ENCODE results near the gene FMN2.
"Not testable (repeated sequence)": the region's sequence is repeated elsewhere in the genome, so short reads cannot be mapped to it uniquely, and the experiment has no call there.

Gene FMN2

GRCh38 chr1:240320659-240321058, 229.0 kb downstream of the FMN2 start:
- Histone ChIP-seq H2BK5ac (ENCODE audit: low read depth, low read length, poor library complexity) (no peak overlapping the region), H3K4me3 (ENCODE audit: low read depth, low read length) (no peak overlapping the region), H3K18ac (ENCODE audit: low read length) (no peak overlapping the region), H2AFZ (ENCODE audit: insufficient read depth, low read length, poor library complexity) (no peak overlapping the region), H3K23ac (ENCODE audit: low read length) (no peak overlapping the region), H2BK120ac (ENCODE audit: insufficient read depth, low read length, poor library complexity) (no peak overlapping the region), H3K4ac (ENCODE audit: low read depth, low read length) (no peak overlapping the region), H3K79me1 (ENCODE audit: low read length) (no peaks in the 10 kb centered on the region), H3K4me1 (ENCODE audit: control insufficient read depth in 1 of 2, insufficient read depth in 2 of 2, low read length in 2 of 2) (no peaks in the 10 kb centered on the region), H3K27me3 (ENCODE audit: insufficient read depth, low read length) (no peaks in the 10 kb centered on the region), H3K79me2 (ENCODE audit: control insufficient read depth, insufficient read depth, low read length, poor library complexity) (no peaks in the 10 kb centered on the region), H3K9ac (ENCODE audit: low read length) (no peak overlapping the region), H3K27ac (ENCODE audit: low read depth, low read length) (no peak overlapping the region), H3K4me2 (ENCODE audit: low read length) (no peak overlapping the region), H4K12ac (ENCODE audit: low read depth, low read length) (no peak overlapping the region), H3K9me3 (ENCODE audit: insufficient read depth, low read depth, low read length) (no peaks in the 10 kb centered on the region), H4K8ac (ENCODE audit: low read depth, low read length) (no peak overlapping the region), H3K14ac (ENCODE audit: low read length) (no peak overlapping the region), H2AK5ac (ENCODE audit: low read length) (no peak overlapping the region), H2BK12ac (ENCODE audit: low read length) (no peak overlapping the region), H4K91ac (ENCODE audit: low read depth, low read length) (no peak overlapping the region), H3K36me3 (ENCODE audit: control insufficient read depth in 1 of 2, insufficient read depth in 2 of 2, low read length in 2 of 2) (no peaks in the 10 kb centered on the region)
- WGBS (ENCODE audit: extremely low coverage, insufficient coverage, insufficient read length) = no CpG with 5 or more reads among the region's 5 CpGs
- DNase-seq = no peak

GRCh38 chr1:240322943-240323342, 231.3 kb downstream of the FMN2 start:
- no CpG with 5 or more reads among the region's 4 CpGs for WGBS (ENCODE audit: extremely low coverage, insufficient coverage, insufficient read length)
- H3K79me1 ChIP-seq (ENCODE audit: low read length) = no peaks in the 10 kb centered on the region
- no peak overlapping the region for H2BK120ac ChIP-seq (ENCODE audit: insufficient read depth, low read length, poor library complexity)
- no peak overlapping the region for H3K18ac ChIP-seq (ENCODE audit: low read length)
- H4K12ac ChIP-seq (ENCODE audit: low read depth, low read length) = no peak overlapping the region
- H3K14ac ChIP-seq (ENCODE audit: low read length) = no peak overlapping the region
- H2AK5ac ChIP-seq (ENCODE audit: low read length) = no peak overlapping the region
- no peaks in the 10 kb centered on the region for H3K79me2 ChIP-seq (ENCODE audit: control insufficient read depth, insufficient read depth, low read length, poor library complexity)
- no peaks in the 10 kb centered on the region for H3K27me3 ChIP-seq (ENCODE audit: insufficient read depth, low read length)
- H3K36me3 ChIP-seq (ENCODE audit: control insufficient read depth in 1 of 2, insufficient read depth in 2 of 2, low read length in 2 of 2) = no peaks in the 10 kb centered on the region
- DNase-seq = no peak
- H3K9ac ChIP-seq (ENCODE audit: low read length) = no peak overlapping the region
- H2BK12ac ChIP-seq (ENCODE audit: low read length) = no peak overlapping the region
- no peak overlapping the region for H2BK5ac ChIP-seq (ENCODE audit: low read depth, low read length, poor library complexity)
- no peak overlapping the region for H3K4me2 ChIP-seq (ENCODE audit: low read length)
- no peak overlapping the region for H3K23ac ChIP-seq (ENCODE audit: low read length)
- H3K4me1 ChIP-seq (ENCODE audit: control insufficient read depth in 1 of 2, insufficient read depth in 2 of 2, low read length in 2 of 2) = no peaks in the 10 kb centered on the region
- H4K8ac ChIP-seq (ENCODE audit: low read depth, low read length) = no peak overlapping the region
- H3K9me3 ChIP-seq (ENCODE audit: insufficient read depth, low read depth, low read length) = no peaks in the 10 kb centered on the region
- no peak overlapping the region for H3K27ac ChIP-seq (ENCODE audit: low read depth, low read length)
- H4K91ac ChIP-seq (ENCODE audit: low read depth, low read length) = no peak overlapping the region
- H3K4ac ChIP-seq (ENCODE audit: low read depth, low read length) = no peak overlapping the region
- H2AFZ ChIP-seq (ENCODE audit: insufficient read depth, low read length, poor library complexity) = no peak overlapping the region
- H3K4me3 ChIP-seq (ENCODE audit: low read depth, low read length) = no peak overlapping the region

GRCh38 chr1:240328382-240328781, 236.7 kb downstream of the FMN2 start:
- not testable (repeated sequence) for H2BK12ac ChIP-seq (ENCODE audit: low read length); DNase-seq; H3K9ac ChIP-seq (ENCODE audit: low read length); H3K27me3 ChIP-seq (ENCODE audit: insufficient read depth, low read length); H3K79me1 ChIP-seq (ENCODE audit: low read length); H2AFZ ChIP-seq (ENCODE audit: insufficient read depth, low read length, poor library complexity); H3K23ac ChIP-seq (ENCODE audit: low read length); H2BK120ac ChIP-seq (ENCODE audit: insufficient read depth, low read length, poor library complexity); H3K4me3 ChIP-seq (ENCODE audit: low read depth, low read length); H3K27ac ChIP-seq (ENCODE audit: low read depth, low read length); H3K4ac ChIP-seq (ENCODE audit: low read depth, low read length); H4K8ac ChIP-seq (ENCODE audit: low read depth, low read length); H2AK5ac ChIP-seq (ENCODE audit: low read length); H4K91ac ChIP-seq (ENCODE audit: low read depth, low read length); H3K36me3 ChIP-seq (ENCODE audit: control insufficient read depth in 1 of 2, insufficient read depth in 2 of 2, low read length in 2 of 2); H3K79me2 ChIP-seq (ENCODE audit: control insufficient read depth, insufficient read depth, low read length, poor library complexity); H3K4me1 ChIP-seq (ENCODE audit: control insufficient read depth in 1 of 2, insufficient read depth in 2 of 2, low read length in 2 of 2); H3K14ac ChIP-seq (ENCODE audit: low read length); H3K4me2 ChIP-seq (ENCODE audit: low read length); H3K18ac ChIP-seq (ENCODE audit: low read length); H4K12ac ChIP-seq (ENCODE audit: low read depth, low read length); H3K9me3 ChIP-seq (ENCODE audit: insufficient read depth, low read depth, low read length); H2BK5ac ChIP-seq (ENCODE audit: low read depth, low read length, poor library complexity)
- WGBS (ENCODE audit: extremely low coverage, insufficient coverage, insufficient read length) = no CpG with 5 or more reads among the region's 1 CpG

GRCh38 chr1:240329443-240329842, 237.8 kb downstream of the FMN2 start:
- H4K8ac ChIP-seq (ENCODE audit: low read depth, low read length) = no peak overlapping the region
- H3K27me3 ChIP-seq (ENCODE audit: insufficient read depth, low read length) = no peaks in the 10 kb centered on the region
- H3K14ac ChIP-seq (ENCODE audit: low read length) = no peak overlapping the region
- H3K4me2 ChIP-seq (ENCODE audit: low read length) = no peak overlapping the region
- no peaks in the 10 kb centered on the region for H3K4me1 ChIP-seq (ENCODE audit: control insufficient read depth in 1 of 2, insufficient read depth in 2 of 2, low read length in 2 of 2)
- H3K36me3 ChIP-seq (ENCODE audit: control insufficient read depth in 1 of 2, insufficient read depth in 2 of 2, low read length in 2 of 2) = no peaks in the 10 kb centered on the region
- no peaks in the 10 kb centered on the region for H3K79me1 ChIP-seq (ENCODE audit: low read length)
- no peak for DNase-seq
- no peak overlapping the region for H4K91ac ChIP-seq (ENCODE audit: low read depth, low read length)
- no peak overlapping the region for H2AK5ac ChIP-seq (ENCODE audit: low read length)
- WGBS (ENCODE audit: extremely low coverage, insufficient coverage, insufficient read length) = no CpG with 5 or more reads among the region's 6 CpGs
- H2BK12ac ChIP-seq (ENCODE audit: low read length) = no peak overlapping the region
- H2AFZ ChIP-seq (ENCODE audit: insufficient read depth, low read length, poor library complexity) = no peak overlapping the region
- H4K12ac ChIP-seq (ENCODE audit: low read depth, low read length) = no peak overlapping the region
- H3K4ac ChIP-seq (ENCODE audit: low read depth, low read length) = no peak overlapping the region
- H3K18ac ChIP-seq (ENCODE audit: low read length) = no peak overlapping the region
- H3K4me3 ChIP-seq (ENCODE audit: low read depth, low read length) = no peak overlapping the region
- H3K9me3 ChIP-seq (ENCODE audit: insufficient read depth, low read depth, low read length) = no peaks in the 10 kb centered on the region
- no peak overlapping the region for H2BK5ac ChIP-seq (ENCODE audit: low read depth, low read length, poor library complexity)
- no peak overlapping the region for H3K23ac ChIP-seq (ENCODE audit: low read length)
- H3K79me2 ChIP-seq (ENCODE audit: control insufficient read depth, insufficient read depth, low read length, poor library complexity) = no peaks in the 10 kb centered on the region
- no peak overlapping the region for H2BK120ac ChIP-seq (ENCODE audit: insufficient read depth, low read length, poor library complexity)
- no peak overlapping the region for H3K27ac ChIP-seq (ENCODE audit: low read depth, low read length)
- H3K9ac ChIP-seq (ENCODE audit: low read length) = no peak overlapping the region

Measured in trophoblast cell (in vitro differentiated cells and primary cell).